SIG-M5 treated with dmso at 0.1 percent for 504 hours (cell line): ENCODE measurements around the gene KIF1B.
"Not testable (repeated sequence)": the region's sequence is repeated elsewhere in the genome, so short reads cannot be mapped to it uniquely, and the experiment has no call there.

Experiments
- DNase-seq: peaks from one replicate; lab custom pipeline; 2025; ENCODE audit not compliant: unreplicated experiment; lab: John Stamatoyannopoulos, UW

Gene KIF1B

DNA sequence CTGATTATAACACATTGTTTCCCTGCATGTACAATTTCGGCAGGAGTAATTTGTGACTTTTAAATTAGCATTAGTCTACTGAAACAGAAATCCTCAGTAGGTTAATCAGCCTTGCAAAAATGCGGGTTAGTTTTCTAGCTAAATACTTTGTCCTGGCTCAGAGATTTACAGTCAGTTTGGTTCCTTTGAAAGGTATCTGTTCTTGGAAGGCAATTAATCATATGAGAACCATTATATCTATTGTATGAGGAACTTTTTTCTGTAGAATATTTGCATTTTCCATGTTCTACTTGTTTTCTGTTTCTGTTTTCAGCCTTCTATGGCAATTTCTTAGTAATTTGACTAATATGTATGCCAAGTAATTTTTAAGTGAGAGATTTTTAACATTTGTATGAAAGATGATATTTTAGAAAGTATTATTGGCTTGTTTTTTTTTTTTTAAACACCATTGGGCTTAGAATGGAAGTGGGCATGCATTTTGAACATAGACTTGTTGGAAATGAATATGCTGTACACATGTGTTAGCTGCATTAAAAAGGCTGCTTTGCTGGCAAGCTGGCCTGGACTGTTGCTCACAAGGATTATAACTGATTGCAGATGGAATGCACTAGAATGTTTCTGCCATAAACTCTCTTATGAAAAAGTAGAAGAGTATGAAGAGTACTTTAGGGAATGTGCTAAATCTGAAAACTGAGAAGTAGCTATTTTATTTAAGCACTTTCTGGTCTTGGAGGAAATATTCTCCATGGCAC is 26.2 kb downstream of the KIF1B start:
- no peak for DNase-seq

DNA sequence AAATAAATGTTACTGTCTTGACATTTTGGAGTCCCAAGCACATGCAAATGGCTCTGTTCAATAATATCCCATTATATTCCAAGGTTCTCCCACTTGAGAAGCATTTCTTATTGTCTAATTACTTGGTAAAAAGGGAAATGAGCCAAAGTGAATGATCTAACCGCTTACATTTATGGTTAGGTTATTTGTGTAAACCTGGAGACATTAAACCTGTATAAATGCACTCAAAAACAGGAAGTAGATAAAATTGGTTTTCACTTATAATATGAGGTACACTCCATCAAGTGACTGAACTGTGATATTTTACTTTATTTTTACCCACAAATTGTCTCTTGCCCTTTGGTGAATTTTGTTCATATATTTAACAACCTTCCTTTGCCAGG is 26.8 kb downstream of the KIF1B start:
- no peak for DNase-seq

DNA sequence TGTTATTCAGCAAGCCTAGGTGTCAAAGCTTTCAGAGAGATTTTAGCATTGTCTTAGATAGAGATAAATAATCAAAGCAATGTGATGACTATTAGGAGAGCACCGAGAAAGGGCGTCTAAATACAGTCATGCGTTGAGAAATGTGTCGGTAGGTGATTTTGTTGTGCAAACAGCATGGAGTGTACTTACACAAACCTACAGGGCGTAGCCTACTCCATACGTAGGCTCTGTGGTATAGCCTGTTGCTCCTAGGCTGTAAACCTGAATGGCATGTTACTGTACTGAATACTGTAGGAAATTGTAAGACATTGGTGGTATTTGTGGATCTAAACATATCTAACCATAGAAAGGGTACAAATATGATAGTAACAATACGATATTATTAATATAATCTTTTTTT is 31.8 kb downstream of the KIF1B start:
- no peak for DNase-seq

DNA sequence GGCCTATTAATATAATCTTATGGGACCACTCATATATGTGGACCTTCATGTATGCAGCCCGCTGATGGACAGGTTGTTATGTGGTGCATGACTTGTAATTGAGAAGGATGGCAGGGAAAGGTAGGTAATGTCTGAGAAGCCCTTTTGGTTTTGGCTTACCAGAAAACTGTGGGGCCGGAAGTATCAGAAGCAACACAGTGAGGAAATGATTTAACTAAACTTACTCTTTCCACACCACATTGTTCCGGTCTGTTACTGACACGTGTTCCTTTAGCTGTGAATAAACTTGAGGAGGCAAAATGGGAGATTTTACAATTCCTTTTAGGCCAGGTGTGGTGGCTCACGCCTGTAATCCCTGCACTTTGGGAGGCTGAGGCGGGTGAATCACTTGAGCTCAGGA is 32.4 kb downstream of the KIF1B start:
- DNase-seq, result no peak

DNA sequence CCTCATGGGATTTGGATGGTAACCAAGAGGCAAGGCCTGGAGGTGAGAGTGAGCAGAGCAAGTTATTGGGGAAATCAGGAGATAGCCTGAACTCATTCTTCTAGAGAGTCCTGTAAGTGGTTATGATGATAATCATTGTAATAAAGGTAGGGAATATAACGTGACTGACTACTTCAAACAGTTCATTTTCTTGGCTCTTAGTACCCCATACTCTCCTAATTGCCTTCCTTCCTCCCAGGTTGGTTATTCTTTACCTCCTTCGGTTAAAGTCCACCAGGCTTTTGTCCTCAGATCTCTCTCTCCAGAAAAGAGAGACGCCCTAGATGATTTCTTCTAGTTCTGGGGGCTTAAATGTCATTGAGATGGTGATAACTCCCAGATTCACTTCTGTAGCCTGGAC is 35.3 kb downstream of the KIF1B start:
- no peak for DNase-seq

DNA sequence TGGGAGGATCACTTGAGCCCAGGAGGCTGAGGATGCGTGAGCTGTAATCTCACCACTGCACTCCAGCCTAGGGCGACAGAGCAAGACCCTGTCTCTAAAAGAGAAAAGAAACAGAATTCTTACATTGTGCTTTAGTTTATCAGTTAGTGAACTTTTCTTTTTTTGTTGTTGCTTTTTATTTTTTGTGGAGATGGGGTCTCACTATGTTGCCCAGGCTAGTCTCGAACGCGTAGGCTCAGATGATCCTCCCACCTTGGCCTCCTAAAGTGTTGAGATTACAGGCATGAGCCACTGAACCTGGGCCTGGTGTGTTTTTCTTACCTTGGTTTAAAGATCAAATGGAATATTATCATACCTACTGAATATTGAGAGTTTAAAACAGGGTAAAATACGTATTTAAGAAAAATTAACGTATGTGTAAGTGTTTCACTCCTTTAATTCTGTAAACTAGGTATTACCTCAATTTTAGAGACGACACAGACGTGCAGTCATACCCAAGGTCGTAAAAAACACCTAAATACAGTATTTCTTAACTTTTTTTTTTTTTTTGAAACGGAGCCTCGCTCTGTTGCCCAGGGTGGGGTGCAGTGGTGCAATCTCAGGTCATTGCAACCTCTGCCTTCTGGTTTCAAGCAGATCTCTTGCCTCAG is 39.6 kb downstream of the KIF1B start:
- no peak for DNase-seq

DNA sequence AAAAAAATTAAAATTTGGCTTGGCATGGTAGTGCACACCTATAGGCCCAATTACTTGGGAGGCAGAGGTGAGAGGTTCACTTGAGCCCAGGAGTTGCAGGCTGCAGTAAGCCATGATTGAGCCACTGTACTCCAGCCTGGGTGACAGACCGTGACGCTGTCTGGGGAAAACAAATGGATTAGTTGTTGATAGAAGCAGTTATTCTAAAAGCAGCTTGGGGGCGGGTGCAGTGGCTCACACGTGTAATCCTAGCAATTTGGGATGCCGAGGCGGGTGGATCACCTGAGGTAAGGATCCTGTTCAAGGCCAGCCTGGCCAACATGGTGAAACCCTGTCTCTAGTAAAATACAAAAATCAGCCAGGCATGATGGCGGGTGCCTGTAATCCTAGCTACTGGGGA is 40.3 kb downstream of the KIF1B start:
- DNase-seq, result no peak

DNA sequence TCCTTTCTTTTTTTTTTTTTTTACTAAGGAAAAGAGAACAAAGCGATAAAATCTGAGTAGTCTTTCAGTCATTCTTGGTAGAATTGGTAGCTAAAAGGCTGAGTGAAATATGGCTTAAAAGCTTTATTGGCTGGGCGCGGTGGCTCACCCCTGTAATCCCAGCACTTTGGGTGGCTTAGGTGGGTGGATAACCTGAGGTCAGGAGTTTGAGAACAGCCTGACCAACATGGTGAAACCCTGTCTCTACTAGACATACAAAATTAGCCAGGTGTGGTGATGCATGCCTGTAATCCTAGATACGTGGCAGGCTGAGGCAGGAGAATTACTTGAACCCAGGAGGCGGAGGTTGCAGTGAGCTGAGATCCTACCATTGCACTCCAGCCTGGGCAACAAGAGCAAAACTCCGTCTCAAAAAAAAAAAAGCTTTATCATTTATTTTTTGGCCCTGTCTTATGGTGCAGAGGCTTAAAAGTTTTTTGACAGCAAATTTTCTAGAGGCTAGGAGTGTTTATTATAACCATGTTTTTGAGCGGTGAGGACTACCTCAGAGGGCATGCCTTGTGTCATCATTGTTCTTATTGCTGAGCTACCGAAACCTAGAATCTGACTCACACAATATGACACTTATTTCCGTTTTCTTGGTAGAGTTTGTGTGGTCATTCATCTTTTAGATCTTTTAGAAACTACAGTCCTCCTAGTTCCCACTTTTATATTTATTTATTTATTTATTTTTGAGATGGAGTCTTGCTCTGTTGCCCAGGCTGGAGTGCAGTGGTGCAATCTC is 41.1 kb downstream of the KIF1B start:
- DNase-seq, result not testable (repeated sequence)

DNA sequence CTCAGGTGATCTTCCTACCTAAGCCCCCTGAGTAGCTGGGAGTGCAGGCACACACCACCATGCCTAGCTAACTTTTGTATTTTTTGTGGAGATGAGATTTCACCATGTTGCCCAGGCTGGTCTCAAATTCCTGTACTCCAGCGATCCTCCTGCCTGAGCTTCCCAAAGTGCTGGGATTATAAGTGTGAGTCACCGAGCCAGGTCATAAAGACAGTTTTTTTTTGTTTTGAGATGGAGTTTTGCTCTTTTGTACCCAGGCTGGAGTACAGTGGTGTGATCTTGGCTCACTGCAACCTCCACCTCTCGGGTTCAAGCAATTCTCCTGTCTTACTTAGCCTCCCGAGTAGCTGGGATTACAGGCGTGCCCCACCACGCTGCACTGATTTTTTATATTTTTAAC is 42.1 kb downstream of the KIF1B start:
- no peak for DNase-seq

DNA sequence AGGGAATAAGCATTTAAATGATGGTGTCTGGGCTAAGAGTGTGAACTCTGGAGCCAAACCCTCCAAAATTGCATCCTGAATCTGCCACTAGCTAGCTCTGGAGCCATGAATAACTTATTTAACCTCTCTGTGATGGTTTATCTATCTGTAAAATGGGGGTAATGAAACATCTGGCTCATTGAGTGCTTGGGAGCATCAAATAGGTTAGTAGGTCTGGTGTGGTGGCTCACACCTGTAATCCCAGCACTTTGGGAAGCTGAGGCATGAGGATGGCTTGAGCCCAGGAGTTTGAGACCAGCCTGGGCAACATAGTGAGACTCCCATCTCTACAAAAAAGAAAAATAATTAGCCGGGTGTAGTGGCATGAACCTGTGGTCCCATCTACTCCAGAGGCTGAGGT is 42.8 kb downstream of the KIF1B start:
- DNase-seq, result no peak

DNA sequence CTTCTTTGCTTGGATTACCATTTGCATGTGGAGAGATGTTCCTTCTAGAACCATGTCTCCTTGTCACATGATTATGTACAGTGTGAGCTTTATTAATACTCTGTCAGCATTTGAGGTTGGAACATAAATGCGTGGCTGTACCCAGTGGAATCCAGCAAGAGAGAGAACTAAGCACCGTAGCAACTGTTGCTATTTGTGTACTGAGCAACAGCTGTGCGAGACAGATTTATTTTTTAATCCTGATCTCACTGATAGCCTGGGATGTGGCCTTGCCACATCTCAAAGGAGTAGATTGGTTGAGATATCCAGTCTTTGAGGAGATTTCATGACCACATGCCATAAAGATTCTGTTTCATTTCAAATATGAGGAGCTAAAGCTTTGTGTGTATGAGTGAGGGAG is 43.4 kb downstream of the KIF1B start:
- DNase-seq, result no peak

DNA sequence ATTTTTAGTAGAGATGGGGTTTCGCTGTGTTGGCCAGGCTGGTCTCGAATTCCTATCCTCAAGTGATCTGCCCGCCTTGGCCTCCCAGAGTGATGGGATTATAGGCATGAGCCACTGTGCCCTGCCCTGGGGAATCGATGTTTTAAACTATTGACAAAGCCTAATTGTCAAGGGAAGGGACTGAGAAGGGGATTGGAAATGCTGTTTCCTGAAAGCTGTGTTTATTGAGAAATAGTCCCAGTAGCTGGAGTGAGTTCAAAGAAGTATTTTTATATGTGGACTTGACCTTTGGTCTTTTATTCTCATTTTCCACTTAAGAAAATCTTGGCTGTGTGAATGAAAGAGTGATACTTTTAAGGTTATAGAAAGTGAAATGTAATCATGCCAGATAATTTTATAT is 47.5 kb downstream of the KIF1B start:
- DNase-seq, result no peak

DNA sequence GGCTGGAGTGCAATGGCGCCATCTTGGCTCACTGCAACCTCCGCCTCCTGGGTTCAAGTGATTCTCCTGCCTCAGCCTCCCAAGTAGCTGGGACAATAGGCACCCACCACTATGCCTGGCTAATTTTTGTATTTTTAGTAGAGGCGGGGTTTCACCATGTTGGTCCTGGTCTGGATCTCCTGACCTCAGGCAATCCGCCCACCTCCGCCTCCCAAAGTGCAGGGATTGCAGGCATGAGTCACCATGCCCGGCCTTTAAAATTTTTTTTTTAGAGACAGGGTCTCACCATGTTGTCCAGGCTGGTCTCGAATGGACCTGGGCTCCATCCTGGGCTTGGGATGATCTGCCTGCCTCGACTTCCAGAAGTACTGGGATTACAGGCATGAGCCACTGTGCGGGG is 49.2 kb downstream of the KIF1B start:
- DNase-seq, result not testable (repeated sequence)

DNA sequence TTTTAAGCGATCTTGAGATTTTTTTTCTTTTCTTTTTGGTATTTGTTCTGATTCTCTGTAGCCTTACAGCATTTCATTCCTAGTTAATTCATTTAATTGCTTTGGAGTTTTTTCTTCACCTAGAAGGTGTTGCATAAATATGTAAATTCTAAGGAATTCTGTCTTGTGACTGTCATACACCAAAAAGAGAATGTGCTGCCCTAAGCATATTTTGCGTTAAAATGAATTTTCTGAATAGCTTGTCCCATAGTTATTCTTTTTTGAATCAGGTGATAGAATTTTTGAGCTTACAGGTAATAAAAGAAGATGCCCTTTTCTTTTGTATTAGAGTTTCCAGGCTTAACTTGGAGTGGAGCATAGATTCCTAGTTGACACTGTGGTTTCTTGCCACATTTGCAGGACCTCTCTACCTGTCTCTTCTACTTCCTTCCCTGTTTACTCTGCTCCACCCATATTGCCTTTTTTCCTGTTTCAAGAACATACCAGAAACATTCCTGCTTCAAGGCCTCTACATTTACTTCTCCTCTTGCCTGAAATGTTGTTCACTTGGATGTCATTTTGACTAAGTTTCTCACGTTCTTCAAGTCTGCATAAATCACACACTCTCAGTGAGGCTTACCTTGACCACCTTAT is 53.2 kb downstream of the KIF1B start:
- DNase-seq, result no peak

DNA sequence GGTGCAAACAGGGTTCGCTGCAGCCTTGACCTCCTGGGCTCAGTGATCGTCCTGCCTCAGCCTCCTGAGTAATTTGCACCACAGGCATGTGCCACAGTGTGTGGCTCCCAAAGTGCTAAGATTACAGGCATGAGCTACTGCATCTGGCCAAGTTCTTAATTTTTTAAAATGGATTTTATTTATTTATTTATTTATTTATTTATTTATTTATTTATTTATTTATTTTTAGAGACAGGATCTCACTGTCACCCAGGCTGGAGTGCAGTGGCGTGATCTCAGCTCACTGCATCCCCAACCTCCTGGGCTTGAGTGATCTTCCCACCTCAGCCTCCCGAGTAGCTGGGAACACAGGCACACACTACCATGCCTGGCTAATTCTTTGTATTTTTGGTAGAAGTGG is 54.7 kb downstream of the KIF1B start:
- DNase-seq, result no peak

DNA sequence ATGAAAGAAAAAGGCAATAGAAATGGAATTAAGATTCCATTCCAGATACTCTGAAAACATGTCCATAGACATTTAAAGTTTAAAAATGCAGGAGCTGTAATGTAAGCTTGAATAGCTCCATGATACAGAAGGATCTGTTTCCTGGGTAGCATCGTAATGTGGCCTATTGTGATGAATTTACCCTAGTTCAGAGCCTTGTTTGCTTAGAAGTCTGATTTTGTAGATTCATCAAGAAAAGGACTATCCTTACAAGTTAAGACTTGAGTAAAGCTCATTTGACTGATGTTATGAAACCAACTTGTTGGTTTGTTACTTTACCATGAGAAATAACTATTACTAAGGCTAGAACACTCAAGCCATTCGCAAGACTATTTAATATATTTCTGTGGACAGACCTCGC is 55.5 kb downstream of the KIF1B start:
- no peak for DNase-seq

DNA sequence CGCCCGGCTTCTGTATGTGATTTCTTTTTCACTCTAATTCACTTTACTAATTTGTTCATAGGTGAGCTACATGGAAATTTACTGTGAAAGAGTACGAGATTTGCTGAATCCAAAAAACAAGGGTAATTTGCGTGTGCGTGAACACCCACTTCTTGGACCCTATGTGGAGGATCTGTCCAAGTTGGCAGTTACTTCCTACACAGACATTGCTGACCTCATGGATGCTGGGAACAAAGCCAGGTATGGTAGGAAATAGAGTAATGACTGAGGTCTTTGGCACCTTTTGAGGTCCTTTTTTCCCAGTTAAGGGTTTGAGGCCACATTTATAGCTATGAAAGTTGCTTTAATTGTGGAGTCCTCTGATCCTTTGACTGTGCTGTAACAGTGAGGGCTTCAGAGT is 56.9 kb downstream of the KIF1B start:
- DNase-seq, result no peak

DNA sequence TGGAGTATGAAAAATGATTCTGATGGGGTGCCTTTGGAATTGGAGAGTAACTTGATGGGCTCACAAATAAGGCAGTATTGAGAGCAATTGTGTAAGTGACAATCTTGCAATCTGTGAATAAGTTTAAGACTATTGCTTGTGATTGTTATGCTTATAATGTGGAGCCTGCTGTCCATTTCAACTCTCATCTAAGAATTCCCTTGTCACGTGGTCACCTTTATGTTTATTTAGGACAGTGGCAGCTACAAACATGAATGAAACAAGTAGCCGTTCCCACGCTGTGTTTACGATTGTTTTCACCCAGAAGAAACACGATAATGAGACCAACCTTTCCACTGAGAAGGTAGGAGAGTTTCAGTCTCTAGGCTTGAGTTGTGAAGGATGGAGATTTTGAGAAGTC is 57.6 kb downstream of the KIF1B start:
- DNase-seq, result no peak

DNA sequence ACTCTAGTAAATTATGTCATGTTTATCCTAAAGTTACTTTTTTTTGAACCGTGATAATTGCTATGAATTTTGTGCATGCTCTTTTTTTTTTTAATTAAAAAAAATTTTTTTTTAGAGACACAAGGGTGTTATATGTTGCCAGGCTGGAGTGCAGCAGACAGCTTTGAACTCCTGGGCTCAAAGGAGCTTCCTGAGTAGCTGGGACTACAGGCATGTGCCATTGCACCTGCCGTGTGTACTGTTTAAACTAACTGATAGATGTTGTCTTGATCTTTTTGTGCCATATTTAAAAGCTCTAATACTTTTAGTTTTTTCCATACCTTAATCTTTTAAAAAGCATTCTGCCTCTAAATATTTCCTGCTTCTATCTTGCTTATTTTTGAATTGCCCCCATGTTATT is 60.7 kb downstream of the KIF1B start:
- DNase-seq, result no peak

DNA sequence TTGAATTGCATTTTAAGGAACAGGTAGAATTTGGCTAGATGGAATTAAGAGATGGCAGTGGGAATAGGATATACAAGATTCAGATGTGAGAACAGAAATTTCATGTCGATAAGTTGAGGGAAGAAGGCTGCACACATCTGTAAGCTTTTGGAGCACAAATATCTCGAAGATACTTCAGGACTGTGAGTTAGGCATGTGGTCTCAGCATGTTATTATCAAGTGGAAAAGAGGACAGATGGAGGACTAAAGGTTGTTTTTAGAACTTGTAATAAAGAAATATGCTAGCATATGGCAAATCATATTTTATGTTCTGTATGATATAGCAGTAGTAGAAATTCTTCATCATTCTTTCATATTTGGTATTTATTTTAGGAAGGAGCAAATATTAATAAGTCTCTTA is 61.5 kb downstream of the KIF1B start:
- no peak for DNase-seq

DNA sequence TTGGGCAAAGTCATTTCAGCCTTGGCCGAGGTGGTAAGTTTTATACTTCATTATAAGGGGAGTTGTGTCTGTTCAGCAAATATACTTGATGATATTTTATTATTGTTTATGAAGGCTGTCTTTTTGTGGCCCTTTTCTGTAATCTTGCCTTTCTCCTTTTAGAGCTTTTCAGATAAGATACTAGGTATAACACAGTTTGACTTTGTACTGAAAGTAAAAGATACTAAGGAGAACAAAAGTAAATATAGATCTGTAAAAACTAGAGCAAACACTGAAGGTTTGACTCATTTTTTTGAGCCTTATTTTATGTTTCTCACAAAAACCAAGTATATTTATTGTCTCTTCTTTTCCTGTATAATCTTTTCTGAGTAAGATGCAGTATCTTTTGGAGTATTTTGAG is 61.9 kb downstream of the KIF1B start:
- no peak for DNase-seq

DNA sequence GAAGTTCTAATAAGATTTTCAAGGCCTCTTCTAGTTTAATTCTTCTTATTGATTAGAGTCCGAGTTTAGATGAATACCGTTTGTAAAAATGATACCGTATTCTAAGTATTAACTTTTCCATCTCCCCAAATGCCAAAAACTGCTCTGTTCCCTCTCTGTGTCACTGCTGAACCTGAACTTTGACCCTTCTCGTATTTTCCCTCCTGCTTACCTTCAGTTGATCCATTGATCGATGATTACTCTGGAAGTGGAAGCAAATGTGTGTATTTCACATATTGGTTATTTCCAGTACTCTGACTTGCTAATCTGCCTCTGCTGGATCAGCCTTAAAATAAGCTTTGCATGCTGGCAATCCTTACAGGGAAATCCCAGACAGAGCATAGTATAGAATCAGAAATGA is 68.5 kb downstream of the KIF1B start:
- DNase-seq, result no peak
